ENCODE data around the gene GMNC. TPM values are rescaled to one million over a fixed set of nuclear protein-coding genes. Genes with fewer than 3 reads are reported as not detected.
A peak's percentile ranks its signal among the peaks of the same experiment; 100 is the strongest.

GMNC gene
- 0.03 TPM for polyA plus RNA-seq (2013, experiment 1 of 2)
- 0.04 TPM for polyA plus RNA-seq (2013, experiment 2 of 2)

- Histone ChIP-seq H3K27me3 (ENCODE audit: control insufficient read depth in 1 of 2, insufficient read depth in 1 of 2, low read length in 2 of 2) (no peaks in the 10 kb centered on the region), H3K4me3 (ENCODE audit: insufficient read depth in 1 of 2, low read depth in 1 of 2, low read length in 2 of 2) (peak within 1 kb of the TSS; percentile 89 to 97), H3K4me2 (ENCODE audit: low read length, poor library complexity, severe bottlenecking) (peak within 1 kb of the TSS; percentile 84), H3K14ac (ENCODE audit: low read length in 2 of 2) (peak within 1 kb of the TSS in 1 of 2 experiments; percentile 79), H3K4ac (ENCODE audit: low read depth in 1 of 2, low read length in 2 of 2) (no peak within 1 kb of the TSS), H2BK15ac (ENCODE audit: low read depth, poor library complexity, severe bottlenecking) (peak within 1 kb of the TSS; percentile 80), H4K91ac (ENCODE audit: low read length) (no peak within 1 kb of the TSS), H4K8ac (ENCODE audit: low read length) (no peak within 1 kb of the TSS), H3K36me3 (ENCODE audit: control insufficient read depth in 1 of 2, insufficient read depth in 2 of 2, low read depth in 1 of 2, low read length in 2 of 2) (no peaks in the 10 kb centered on the region), H3K9me3 (ENCODE audit: control insufficient read depth, low read length) (no peaks in the 10 kb centered on the region), H3K27ac (ENCODE audit: low read length, poor library complexity, severe bottlenecking) (peak within 1 kb of the TSS; percentile 17), H2AK5ac (ENCODE audit: low read length, severe bottlenecking) (no peak within 1 kb of the TSS), H2BK5ac (ENCODE audit: low read depth, low read length, poor library complexity, severe bottlenecking) (peak within 1 kb of the TSS; percentile 19), H3K9ac (ENCODE audit: low read length) (peak within 1 kb of the TSS; percentile 91), H3K4me1 (ENCODE audit: control insufficient read depth, insufficient read depth, low read depth, low read length) (peaks cover 4% of the 10 kb centered on the region), H3K23ac (ENCODE audit: low read length in 2 of 2) (no peak within 1 kb of the TSS), H3K18ac (ENCODE audit: low read depth in 1 of 2, low read length in 2 of 2) (peak within 1 kb of the TSS; percentile 40 to 80), H2AFZ (ENCODE audit: low read depth, low read length) (peak within 1 kb of the TSS; percentile 92), H2BK12ac (ENCODE audit: low read length in 2 of 2) (peak within 1 kb of the TSS in 1 of 2 experiments; percentile 72), H3K79me1 (replicated peaks; ENCODE audit: low read length, poor library complexity, severe bottlenecking) (peaks cover 3% of the 10 kb centered on the region), H2BK120ac (ENCODE audit: low read depth, low read length) (no peak within 1 kb of the TSS)
- WGBS: under 1% methylated on average over 46 of the region's 58 CpGs
- DNase-seq: peak; percentile 85
These were observed at the start of gene GMNC for GRCh38 chr3:190862209-190863118. GMNC (minus strand) TSS chr3:190862694; CDS start chr3:190862615, 79 bp downstream.

GRCh38 chr3:190911382-190911781 lies 48.9 kb upstream of the GMNC start:
- no peaks in the 10 kb centered on the region for H3K79me1 ChIP-seq (replicated peaks; ENCODE audit: low read length, poor library complexity, severe bottlenecking)
- DNase-seq: no peak
- no peak overlapping the region for H2BK5ac ChIP-seq (ENCODE audit: low read depth, low read length, poor library complexity, severe bottlenecking)
- H2AK5ac ChIP-seq (ENCODE audit: low read length, severe bottlenecking): no peak overlapping the region
- H3K4me3 ChIP-seq (ENCODE audit: insufficient read depth in 1 of 2, low read depth in 1 of 2, low read length in 2 of 2): no peak overlapping the region
- H3K36me3 ChIP-seq (ENCODE audit: control insufficient read depth in 1 of 2, insufficient read depth in 2 of 2, low read depth in 1 of 2, low read length in 2 of 2): no peaks in the 10 kb centered on the region
- no peak overlapping the region for H2BK120ac ChIP-seq (ENCODE audit: low read depth, low read length)
- H3K27me3 ChIP-seq (ENCODE audit: control insufficient read depth in 1 of 2, insufficient read depth in 1 of 2, low read length in 2 of 2): no peaks in the 10 kb centered on the region
- H4K91ac ChIP-seq (ENCODE audit: low read length): no peak overlapping the region
- H3K4me2 ChIP-seq (ENCODE audit: low read length, poor library complexity, severe bottlenecking): no peak overlapping the region
- no peak overlapping the region for H2BK12ac ChIP-seq (ENCODE audit: low read length in 2 of 2)
- H3K23ac ChIP-seq (ENCODE audit: low read length in 2 of 2): no peak overlapping the region
- no peak overlapping the region for H4K8ac ChIP-seq (ENCODE audit: low read length)
- H3K14ac ChIP-seq (ENCODE audit: low read length in 2 of 2): no peak overlapping the region
- H3K4me1 ChIP-seq (ENCODE audit: control insufficient read depth, insufficient read depth, low read depth, low read length): peaks cover 2% of the 10 kb centered on the region
- H3K9me3 ChIP-seq (ENCODE audit: control insufficient read depth, low read length): no peaks in the 10 kb centered on the region
- no peak overlapping the region for H2AFZ ChIP-seq (ENCODE audit: low read depth, low read length)
- H3K9ac ChIP-seq (ENCODE audit: low read length): no peak overlapping the region
- no peak overlapping the region for H2BK15ac ChIP-seq (ENCODE audit: low read depth, poor library complexity, severe bottlenecking)
- H3K4ac ChIP-seq (ENCODE audit: low read depth in 1 of 2, low read length in 2 of 2): no peak overlapping the region
- no peak overlapping the region for H3K27ac ChIP-seq (ENCODE audit: low read length, poor library complexity, severe bottlenecking)
- H3K18ac ChIP-seq (ENCODE audit: low read depth in 1 of 2, low read length in 2 of 2): no peak overlapping the region
- WGBS: 28% methylated on average over 2 of the region's 4 CpGs

- no peak overlapping the region for H2AFZ ChIP-seq (ENCODE audit: low read depth, low read length)
- no peak overlapping the region for H3K18ac ChIP-seq (ENCODE audit: low read depth in 1 of 2, low read length in 2 of 2)
- H3K23ac ChIP-seq (ENCODE audit: low read length in 2 of 2): no peak overlapping the region
- H2AK5ac ChIP-seq (ENCODE audit: low read length, severe bottlenecking): no peak overlapping the region
- DNase-seq: no peak
- H4K91ac ChIP-seq (ENCODE audit: low read length): no peak overlapping the region
- H3K27ac ChIP-seq (ENCODE audit: low read length, poor library complexity, severe bottlenecking): no peak overlapping the region
- H3K4me2 ChIP-seq (ENCODE audit: low read length, poor library complexity, severe bottlenecking): no peak overlapping the region
- H2BK12ac ChIP-seq (ENCODE audit: low read length in 2 of 2): no peak overlapping the region
- H3K4me1 ChIP-seq (ENCODE audit: control insufficient read depth, insufficient read depth, low read depth, low read length): peaks cover 2% of the 10 kb centered on the region
- WGBS: 100% methylated on average over 3 of the region's 9 CpGs
- H2BK5ac ChIP-seq (ENCODE audit: low read depth, low read length, poor library complexity, severe bottlenecking): no peak overlapping the region
- no peaks in the 10 kb centered on the region for H3K79me1 ChIP-seq (replicated peaks; ENCODE audit: low read length, poor library complexity, severe bottlenecking)
- no peak overlapping the region for H3K4me3 ChIP-seq (ENCODE audit: insufficient read depth in 1 of 2, low read depth in 1 of 2, low read length in 2 of 2)
- no peaks in the 10 kb centered on the region for H3K27me3 ChIP-seq (ENCODE audit: control insufficient read depth in 1 of 2, insufficient read depth in 1 of 2, low read length in 2 of 2)
- no peak overlapping the region for H3K4ac ChIP-seq (ENCODE audit: low read depth in 1 of 2, low read length in 2 of 2)
- no peaks in the 10 kb centered on the region for H3K36me3 ChIP-seq (ENCODE audit: control insufficient read depth in 1 of 2, insufficient read depth in 2 of 2, low read depth in 1 of 2, low read length in 2 of 2)
- no peaks in the 10 kb centered on the region for H3K9me3 ChIP-seq (ENCODE audit: control insufficient read depth, low read length)
- no peak overlapping the region for H3K9ac ChIP-seq (ENCODE audit: low read length)
- no peak overlapping the region for H2BK15ac ChIP-seq (ENCODE audit: low read depth, poor library complexity, severe bottlenecking)
- no peak overlapping the region for H3K14ac ChIP-seq (ENCODE audit: low read length in 2 of 2)
- H4K8ac ChIP-seq (ENCODE audit: low read length): no peak overlapping the region
- no peak overlapping the region for H2BK120ac ChIP-seq (ENCODE audit: low read depth, low read length)
These were observed 47.4 kb upstream of the GMNC start for GRCh38 chr3:190909908-190910307.

GRCh38 chr3:190903156-190903555 lies 40.7 kb upstream of the GMNC start:
- Histone ChIP-seq H3K9ac (ENCODE audit: low read length) (no peak overlapping the region), H2AFZ (ENCODE audit: low read depth, low read length) (no peak overlapping the region), H3K14ac (ENCODE audit: low read length in 2 of 2) (no peak overlapping the region), H3K27ac (ENCODE audit: low read length, poor library complexity, severe bottlenecking) (no peak overlapping the region), H3K4ac (ENCODE audit: low read depth in 1 of 2, low read length in 2 of 2) (no peak overlapping the region), H3K36me3 (ENCODE audit: control insufficient read depth in 1 of 2, insufficient read depth in 2 of 2, low read depth in 1 of 2, low read length in 2 of 2) (no peaks in the 10 kb centered on the region), H2AK5ac (ENCODE audit: low read length, severe bottlenecking) (no peak overlapping the region), H3K4me1 (ENCODE audit: control insufficient read depth, insufficient read depth, low read depth, low read length) (no peaks in the 10 kb centered on the region), H3K23ac (ENCODE audit: low read length in 2 of 2) (no peak overlapping the region), H3K4me2 (ENCODE audit: low read length, poor library complexity, severe bottlenecking) (no peak overlapping the region), H3K9me3 (ENCODE audit: control insufficient read depth, low read length) (peaks cover 9% of the 10 kb centered on the region), H2BK15ac (ENCODE audit: low read depth, poor library complexity, severe bottlenecking) (no peak overlapping the region), H2BK5ac (ENCODE audit: low read depth, low read length, poor library complexity, severe bottlenecking) (no peak overlapping the region), H3K27me3 (ENCODE audit: control insufficient read depth in 1 of 2, insufficient read depth in 1 of 2, low read length in 2 of 2) (no peaks in the 10 kb centered on the region), H3K18ac (ENCODE audit: low read depth in 1 of 2, low read length in 2 of 2) (no peak overlapping the region), H3K4me3 (ENCODE audit: insufficient read depth in 1 of 2, low read depth in 1 of 2, low read length in 2 of 2) (no peak overlapping the region), H4K91ac (ENCODE audit: low read length) (no peak overlapping the region), H2BK120ac (ENCODE audit: low read depth, low read length) (no peak overlapping the region), H4K8ac (ENCODE audit: low read length) (no peak overlapping the region), H2BK12ac (ENCODE audit: low read length in 2 of 2) (no peak overlapping the region), H3K79me1 (replicated peaks; ENCODE audit: low read length, poor library complexity, severe bottlenecking) (no peaks in the 10 kb centered on the region)
- no CpG with 5 or more reads among the region's 1 CpG for WGBS
- DNase-seq: no peak

Data from mesenchymal stem cell (in vitro differentiated cells and primary cell).